Hepatocyte (in vitro differentiated cells): ENCODE data around the gene MRPL16. TPM values are rescaled to one million over a fixed set of nuclear protein-coding genes. Genes with fewer than 3 reads are reported as not detected.

Source experiments
- DNase-seq: peaks from one replicate; pipeline ENCODE4 v3.0.0-alpha.2; 2016; ENCODE audit warnings: low spot score
- H2AFZ ChIP-seq: fragments of 200-600 bp; sonication (generic); 2 replicates; pipeline ENCODE4 v1.6.0; 2016; ENCODE audit warnings: antibody characterized with exemption, mild to moderate bottlenecking
- H3K27ac ChIP-seq: fragments of 200-600 bp; sonication (generic); 2 replicates; pipeline ENCODE4 v1.5.1; 2016; ENCODE audit warnings: mild to moderate bottlenecking
- H3K27me3 ChIP-seq: fragments of 200-600 bp; sonication (generic); 2 replicates; pipeline ENCODE4 v1.6.1; 2016
- H3K36me3 ChIP-seq: fragments of 200-600 bp; sonication (generic); replicated peaks from 2 replicates; pipeline ENCODE4 v1.5.1; 2016; ENCODE audit warnings: low read depth; ENCODE audit not compliant: insufficient read depth
- H3K4me1 ChIP-seq: fragments of 200-600 bp; sonication (generic); 2 replicates; pipeline ENCODE4 v1.5.1; 2016; ENCODE audit warnings: mild to moderate bottlenecking, moderate library complexity; ENCODE audit not compliant: insufficient read depth
- H3K4me2 ChIP-seq: fragments of 200-600 bp; sonication (generic); 2 replicates; pipeline ENCODE4 v1.6.0; 2016
- H3K4me3 ChIP-seq: fragments of 200-600 bp; sonication (generic); 2 replicates; pipeline ENCODE4 v1.5.1; 2016; ENCODE audit warnings: mild to moderate bottlenecking
- H3K79me2 ChIP-seq: fragments of 200-600 bp; sonication (generic); 2 replicates; pipeline ENCODE4 v1.6.0; 2017; ENCODE audit warnings: mild to moderate bottlenecking
- H3K9me2 ChIP-seq: fragments of 200-600 bp; sonication (generic); replicated peaks from 2 replicates; pipeline ENCODE4 v1.6.0; 2017; ENCODE audit warnings: mild to moderate bottlenecking; ENCODE audit not compliant: insufficient read depth
- H3K9me3 ChIP-seq: fragments of 200-600 bp; sonication (generic); 2 replicates; pipeline ENCODE4 v1.5.1; 2016; ENCODE audit warnings: low read depth, mild to moderate bottlenecking
- H4K20me1 ChIP-seq: fragments of 200-600 bp; sonication (generic); 2 replicates; pipeline ENCODE4 v1.6.0; 2016; ENCODE audit warnings: mild to moderate bottlenecking; ENCODE audit not compliant: insufficient read depth, poor library complexity, severe bottlenecking
- EZH2 ChIP-seq: fragments of 200-600 bp; sonication (generic); IDR thresholded peaks from 2 replicates; pipeline ENCODE4 v1.6.1; 2016; ENCODE audit warnings: antibody characterized with exemption, mild to moderate bottlenecking, borderline replicate concordance
- EZH2phosphoT487 ChIP-seq: fragments of 200-600 bp; sonication (generic); IDR thresholded peaks from one replicate; pipeline ENCODE4 v1.6.1; 2018; ENCODE audit warnings: antibody characterized with exemption, mild to moderate bottlenecking, low read depth, moderate library complexity; ENCODE audit not compliant: unreplicated experiment, severe bottlenecking
- WGBS: methylation state at CpG from one replicate; pipeline ENCODE4 v1.1.6; 2016; ENCODE audit warnings: low lambda C conversion rate; ENCODE audit errors: missing lambda C conversion rate; 5-methylcytosine and 5-hydroxymethylcytosine counted together
- polyA plus RNA-seq: library from polyadenylated mRNA; unstranded; fragments of >200 nt; fragmentation: Nextera tagmentation; extraction: Ambion mirVana; gene quantifications from 2 replicates; pipeline ENCODE4 v1.2.1, GENCODE V29; 2016
- total RNA-seq: library from RNA; depleted of rRNA; stranded (reverse); fragments of >200 nt; gene quantifications from 2 replicates; pipeline ENCODE4 v1.2.3, GENCODE V29; 2014
- TF ChIP-seq, protein P1 (sequence below): fragments of 200-600 bp; sonication (generic); IDR thresholded peaks from 2 replicates; pipeline ENCODE4 v1.5.1; 2016; ENCODE audit warnings: antibody characterized with exemption, mild to moderate bottlenecking; ENCODE audit not compliant: poor library complexity

The MRPL16 gene
- total and polyA plus RNA-seq, 2 experiments from 2014 or later: 51.3 to 62.0 TPM

- no peak for DNase-seq
- Histone ChIP-seq H3K27me3 (no peaks in the 10 kb centered on the region), H2AFZ (no peak overlapping the region), H3K4me3 (no peak overlapping the region), H3K9me2 (no peaks in the 10 kb centered on the region), H3K4me1 (peaks cover 33% of the 10 kb centered on the region), H3K79me2 (peaks cover 80% of the 10 kb centered on the region), H3K4me2 (no peak overlapping the region), H3K9me3 (no peaks in the 10 kb centered on the region), H3K36me3 (peaks cover 4% of the 10 kb centered on the region), H3K27ac (peak overlapping the region; percentile 62), H4K20me1 (peaks cover 33% of the 10 kb centered on the region)
- no peak for TF ChIP-seq EZH2phosphoT487
- TF ChIP-seq, protein P1, sequence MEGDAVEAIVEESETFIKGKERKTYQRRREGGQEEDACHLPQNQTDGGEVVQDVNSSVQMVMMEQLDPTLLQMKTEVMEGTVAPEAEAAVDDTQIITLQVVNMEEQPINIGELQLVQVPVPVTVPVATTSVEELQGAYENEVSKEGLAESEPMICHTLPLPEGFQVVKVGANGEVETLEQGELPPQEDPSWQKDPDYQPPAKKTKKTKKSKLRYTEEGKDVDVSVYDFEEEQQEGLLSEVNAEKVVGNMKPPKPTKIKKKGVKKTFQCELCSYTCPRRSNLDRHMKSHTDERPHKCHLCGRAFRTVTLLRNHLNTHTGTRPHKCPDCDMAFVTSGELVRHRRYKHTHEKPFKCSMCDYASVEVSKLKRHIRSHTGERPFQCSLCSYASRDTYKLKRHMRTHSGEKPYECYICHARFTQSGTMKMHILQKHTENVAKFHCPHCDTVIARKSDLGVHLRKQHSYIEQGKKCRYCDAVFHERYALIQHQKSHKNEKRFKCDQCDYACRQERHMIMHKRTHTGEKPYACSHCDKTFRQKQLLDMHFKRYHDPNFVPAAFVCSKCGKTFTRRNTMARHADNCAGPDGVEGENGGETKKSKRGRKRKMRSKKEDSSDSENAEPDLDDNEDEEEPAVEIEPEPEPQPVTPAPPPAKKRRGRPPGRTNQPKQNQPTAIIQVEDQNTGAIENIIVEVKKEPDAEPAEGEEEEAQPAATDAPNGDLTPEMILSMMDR: no peak
- no peak for TF ChIP-seq EZH2
- 95% methylated on average over 8 of the region's 8 CpGs for WGBS
Observed at GRCh38 chr11:59770869-59771268, 39.7 kb downstream of the MRPL16 start.

- Histone ChIP-seq H3K4me3 (no peak overlapping the region), H3K36me3 (peaks cover 4% of the 10 kb centered on the region), H3K9me3 (no peaks in the 10 kb centered on the region), H4K20me1 (peaks cover 37% of the 10 kb centered on the region), H3K79me2 (peaks cover 85% of the 10 kb centered on the region), H2AFZ (no peak overlapping the region), H3K4me2 (no peak overlapping the region), H3K4me1 (peaks cover 31% of the 10 kb centered on the region), H3K9me2 (no peaks in the 10 kb centered on the region), H3K27me3 (no peaks in the 10 kb centered on the region), H3K27ac (peak overlapping the region; percentile 62)
- DNase-seq: no peak
- WGBS: 95% methylated on average over 1 of the region's 3 CpGs
- TF ChIP-seq, protein P1: no peak
- TF ChIP-seq EZH2phosphoT487 (no peak), EZH2 (no peak)
Observed at GRCh38 chr11:59770319-59770718, 40.3 kb downstream of the MRPL16 start.

GRCh38 chr11:59769828-59770227 is 40.8 kb downstream of the MRPL16 start:
- no peaks in the 10 kb centered on the region for H3K9me3 ChIP-seq
- peaks cover 90% of the 10 kb centered on the region for H3K79me2 ChIP-seq
- no peaks in the 10 kb centered on the region for H3K27me3 ChIP-seq
- no peak overlapping the region for H3K4me3 ChIP-seq
- H3K36me3 ChIP-seq: peaks cover 4% of the 10 kb centered on the region
- H3K4me1 ChIP-seq: peaks cover 30% of the 10 kb centered on the region
- H3K9me2 ChIP-seq: no peaks in the 10 kb centered on the region
- peak overlapping the region; percentile 12 for H3K27ac ChIP-seq
- TF ChIP-seq EZH2: no peak
- no peak for TF ChIP-seq EZH2phosphoT487
- TF ChIP-seq, protein P1: no peak
- 96% methylated on average over 4 of the region's 4 CpGs for WGBS
- H2AFZ ChIP-seq: no peak overlapping the region
- no peak for DNase-seq
- no peak overlapping the region for H3K4me2 ChIP-seq
- peaks cover 42% of the 10 kb centered on the region for H4K20me1 ChIP-seq

DNA sequence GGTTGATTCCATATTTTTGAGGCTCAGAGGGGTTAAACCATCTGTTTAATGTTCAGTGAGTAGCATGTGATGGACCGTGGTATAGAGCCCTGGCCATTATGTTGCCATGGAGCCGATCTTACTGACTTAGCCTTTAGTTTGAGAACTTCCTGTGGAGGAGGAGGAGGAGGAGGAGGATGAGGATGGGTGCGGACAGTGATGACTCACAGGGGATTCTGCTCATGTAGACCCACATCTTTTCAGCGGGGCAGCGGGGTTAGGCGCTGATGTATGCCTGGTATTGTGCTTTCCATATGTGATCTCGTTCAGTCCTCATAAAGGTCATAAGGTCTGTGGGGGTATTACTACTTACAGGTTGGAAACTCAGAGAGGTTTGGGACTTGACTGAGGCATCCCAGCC is 41.5 kb downstream of the MRPL16 start:
- Histone ChIP-seq H3K27ac (peak overlapping the region; percentile 12), H3K9me2 (no peaks in the 10 kb centered on the region), H3K4me3 (no peak overlapping the region), H4K20me1 (peaks cover 48% of the 10 kb centered on the region), H2AFZ (no peak overlapping the region), H3K27me3 (no peaks in the 10 kb centered on the region), H3K36me3 (peaks cover 4% of the 10 kb centered on the region), H3K79me2 (peaks cover 94% of the 10 kb centered on the region), H3K9me3 (no peaks in the 10 kb centered on the region), H3K4me2 (no peak overlapping the region), H3K4me1 (peaks cover 37% of the 10 kb centered on the region)
- TF ChIP-seq EZH2phosphoT487: no peak
- TF ChIP-seq EZH2: no peak
- TF ChIP-seq, protein P1: no peak
- 87% methylated on average over 7 of the region's 7 CpGs for WGBS
- no peak for DNase-seq
